Panc1 (cell line): Measurements from ENCODE around the gene SNUPN. TPM values are rescaled to one million over a fixed set of nuclear protein-coding genes. Genes with fewer than 3 reads are reported as not detected.

ENCODE experiments used
- ATAC-seq: fragments of 200-7000 bp; cut with Tn5 transposase; 2 replicates; pipeline ENCODE4 v1.9.1; 2020; ENCODE audit warnings: mild to moderate bottlenecking, moderate library complexity
- BruUV-seq: library from RNA; stranded (reverse); fragments of 400-500 nt; replicated peaks from 2 replicates; lab custom pipeline; 2021; lab: Mats Ljungman, UMichigan
- CTCF ChIA-PET: fragments of 300-600 bp; sonication (Branson Sonifier 250); formaldehyde crosslinking; loops from one replicate; lab custom pipeline; 2022; ENCODE audit warnings: antibody characterized with exemption; lab: Charles Lee
- POLR2A ChIA-PET: fragments of 300-600 bp; sonication (Branson Sonifier 250); formaldehyde crosslinking; loops from one replicate; lab custom pipeline; 2022; ENCODE audit warnings: antibody characterized with exemption; lab: Charles Lee
- DNase-seq: peaks from one replicate; pipeline ENCODE4 v3.0.0-alpha.2; 2010; ENCODE audit warnings: low read depth, low spot score
- H3K27ac ChIP-seq: 2 replicates; pipeline ENCODE4 v1.5.1; 2011; ENCODE audit warnings: mild to moderate bottlenecking, low read length, inconsistent platforms
- H3K27me3 ChIP-seq: fragments of 200-500 bp; sonication (Bioruptor generic); 2 replicates; pipeline ENCODE4 v1.6.0; 2014; ENCODE audit warnings: low read length, inconsistent platforms; ENCODE audit not compliant: control insufficient read depth, insufficient read depth
- H3K36me3 ChIP-seq: fragments of 200-500 bp; sonication (Bioruptor generic); 2 replicates; pipeline ENCODE4 v1.5.1; 2014; ENCODE audit warnings: inconsistent platforms, mild to moderate bottlenecking, low read length, moderate library complexity; ENCODE audit not compliant: control insufficient read depth, insufficient read depth
- H3K4me1 ChIP-seq: 2 replicates; pipeline ENCODE4 v1.5.1; 2011; ENCODE audit warnings: inconsistent platforms, mild to moderate bottlenecking, low read length, moderate library complexity; ENCODE audit not compliant: control insufficient read depth, insufficient read depth
- H3K4me3 ChIP-seq, 2 experiments: 2 replicates each; pipeline ENCODE4 v1.5.1; 2011 to 2012; ENCODE audit warnings: low read depth in 2 of 2, low read length in 2 of 2, mild to moderate bottlenecking in 2 of 2, inconsistent platforms in 1 of 2, moderate library complexity in 1 of 2
- H3K9me3 ChIP-seq: fragments of 200-500 bp; sonication (Bioruptor generic); 2 replicates; pipeline ENCODE4 v1.5.1; 2014; ENCODE audit warnings: low read depth, mild to moderate bottlenecking, inconsistent platforms, low read length, moderate library complexity; ENCODE audit not compliant: control insufficient read depth, insufficient read depth
- CTCF ChIP-seq: fragments of 450-650 bp; IDR thresholded peaks from 2 replicates; pipeline ENCODE4 v1.5.1; 2017; ENCODE audit warnings: mild to moderate bottlenecking
- POLR2AphosphoS5 ChIP-seq: IDR thresholded peaks from 2 replicates; pipeline ENCODE4 v1.6.1; 2012; ENCODE audit warnings: mild to moderate bottlenecking, low read depth, low read length, moderate library complexity
- REST ChIP-seq, 2 experiments: IDR thresholded peaks; 2 replicates each; pipeline ENCODE4 v1.6.1; 2011 to 2012; ENCODE audit warnings: low read depth in 2 of 2, control low read depth in 1 of 2, low read length in 1 of 2, mild to moderate bottlenecking in 1 of 2, moderate library complexity in 1 of 2; ENCODE audit not compliant: insufficient read depth in 1 of 2
- SIN3A ChIP-seq: IDR thresholded peaks from 2 replicates; pipeline ENCODE4 v1.6.1; 2012; ENCODE audit warnings: low read depth, mild to moderate bottlenecking, low read length, moderate library complexity, borderline replicate concordance; ENCODE audit not compliant: insufficient read depth
- TCF7L2 ChIP-seq: IDR thresholded peaks from 2 replicates; pipeline ENCODE4 v1.6.1; 2011; ENCODE audit warnings: mild to moderate bottlenecking, low read depth, low read length, inconsistent platforms
- in situ Hi-C: cut with HindIII; loops from 2 replicates; pipeline ENCODE4 v1.10.0; 2016; ENCODE audit warnings: low sequenced_read_pairs, low pct_unique_long_range_greater_than_20kb
- intact Hi-C: fragments of 100-400 bp; cut with micrococcal nuclease; formaldehyde crosslinking; loops from one replicate; pipeline ENCODE4 v1.10.0; 2022; ENCODE audit not compliant: unreplicated experiment
- total RNA-seq: library from RNA; stranded (reverse); gene quantifications from one replicate; pipeline ENCODE4 v1.2.1, GENCODE V29; 2021; ENCODE audit not compliant: unreplicated experiment

Gene SNUPN
- total RNA-seq, 1 experiment from 2014 or later, result 52.1 TPM

- no peak for TF ChIP-seq SIN3A
- TF ChIP-seq TCF7L2, result no peak
- TF ChIP-seq CTCF, result no peak
- TF ChIP-seq REST (IDR thresholded peaks at IDR 0.05; ENCODE audit: insufficient read depth in 1 of 2, low read depth in 2 of 2, low read length in 1 of 2), result no peak
- TF ChIP-seq POLR2AphosphoS5, result no peak
- DNase-seq (no peak), ATAC-seq (no peak)
- Histone ChIP-seq H3K36me3 (no peaks in the 10 kb centered on the region), H3K27ac (no peak overlapping the region), H3K27me3 (no peaks in the 10 kb centered on the region), H3K4me3 (no peak overlapping the region), H3K9me3 (no peaks in the 10 kb centered on the region), H3K4me1 (peaks cover 11% of the 10 kb centered on the region)
- POLR2A ChIA-PET, result interaction anchor here (0.6 kb wide), 1 partner anchor 15 kb away, joined by 13 read pairs; no protein-coding TSS in a partner anchor
- BruUV-seq, result no TSS peak
- CTCF ChIA-PET, result no interaction called here
- in situ Hi-C loops (no loop called here), intact Hi-C loops (no loop called here)
Observed at GRCh38 chr15:75570126-75570845, 55.2 kb downstream of the SNUPN start.

- Histone ChIP-seq H3K27ac (no peak overlapping the region), H3K4me1 (no peaks in the 10 kb centered on the region), H3K36me3 (no peaks in the 10 kb centered on the region), H3K27me3 (no peaks in the 10 kb centered on the region), H3K4me3 (no peak overlapping the region), H3K9me3 (no peaks in the 10 kb centered on the region)
- DNase-seq, result no peak
- no peak for TF ChIP-seq REST (IDR thresholded peaks at IDR 0.05; ENCODE audit: insufficient read depth in 1 of 2, low read depth in 2 of 2, low read length in 1 of 2)
- no peak for TF ChIP-seq POLR2AphosphoS5
- TF ChIP-seq TCF7L2, result no peak
- TF ChIP-seq SIN3A, result no peak
- TF ChIP-seq CTCF, result no peak
- ATAC-seq, result no peak
- CTCF ChIA-PET, result interaction anchor here (0.7 kb wide), 1 partner anchor 31 kb away, joined by 3 read pairs; no protein-coding TSS in a partner anchor
- intact Hi-C loops (no loop called here), in situ Hi-C loops (no loop called here)
- TSS peak; percentile 23 for BruUV-seq
- POLR2A ChIA-PET, result interaction anchor here (0.6 kb wide), 2 partner anchors 122 to 289 kb away, joined by 4 read pairs; no protein-coding TSS in a partner anchor
Observed at GRCh38 chr15:75565062-75565970, 60.2 kb downstream of the SNUPN start.
